K562 (cell line): ENCODE measurements around the gene LARP4B. TPM values are rescaled to one million over a fixed set of nuclear protein-coding genes. Genes with fewer than 3 reads are reported as not detected.

Experiments
- ATAC-seq: fragments of 200-7000 bp; cut with Tn5 transposase; 3 replicates; pipeline ENCODE4 v1.9.1; 2020; ENCODE audit warnings: moderate library complexity
- BruUV-seq: library from RNA; stranded (reverse); fragments of 400-500 nt; replicated peaks from 2 replicates; lab custom pipeline; 2021; lab: Mats Ljungman, UMichigan
- CTCF ChIA-PET: fragments of 300-600 bp; formaldehyde crosslinking; extraction: SDS; loops from one replicate; lab custom pipeline; 2021; ENCODE audit warnings: low intra/inter-chr PET ratio; lab: Yijun Ruan, JAX
- POLR2A ChIA-PET: fragments of 300-600, 350-650 bp; sonication (Branson Sonifier 250); formaldehyde crosslinking; extraction: SDS; loops from one replicate; lab custom pipeline; 2021; ENCODE audit warnings: antibody characterized with exemption, inconsistent platforms; lab: Yijun Ruan, JAX
- DNase-seq, 4 experiments: peaks; one replicate each; pipeline versions ENCODE4 v3.0.0 to v3.0.0-alpha.2; 2011 to 2018; ENCODE audit warnings: low spot score in 3 of 4, mixed read lengths in 3 of 4; ENCODE audit errors: extremely low read depth in 1 of 4
- FAIRE-seq: peaks from 2 replicates; lab custom pipeline; 2011; peaks lifted over from hg19 to GRCh38; lab: Jason Lieb, UNC
- H2AFZ ChIP-seq: 2 replicates; pipeline ENCODE4 v1.6.0; 2011; ENCODE audit warnings: low read depth, low read length, control low read depth, inconsistent platforms
- H3K27ac ChIP-seq: fragments of 200-600 bp; 3 replicates; pipeline ENCODE4 v1.8.0; 2011; ENCODE audit warnings: low read depth, mild to moderate bottlenecking, control low read depth, inconsistent platforms, low read length, moderate library complexity, mixed read lengths; ENCODE audit errors: extremely low read depth
- H3K27me3 ChIP-seq, 2 experiments: fragments of 300-600 bp in 1 of 2; 2 replicates in 1 of 2; 3 replicates in 1 of 2; pipeline versions ENCODE4 v1.6.0 to v1.8.0; 2011; ENCODE audit warnings: inconsistent platforms in 2 of 2, low read length in 2 of 2, mild to moderate bottlenecking in 1 of 2, mixed read lengths in 1 of 2, moderate library complexity in 1 of 2; ENCODE audit not compliant: control insufficient read depth in 2 of 2, insufficient read depth in 2 of 2
- H3K36me3 ChIP-seq: fragments of 300-600 bp; 3 replicates; pipeline ENCODE4 v1.8.0; 2011; ENCODE audit warnings: mild to moderate bottlenecking, low read length, inconsistent platforms; ENCODE audit not compliant: control insufficient read depth, insufficient read depth
- H3K4me1 ChIP-seq, 2 experiments: fragments of 200-600 bp in 1 of 2; replicated peaks in 1 of 2; 2 replicates in 1 of 2; 3 replicates in 1 of 2; pipeline versions ENCODE4 v1.5.1 to v1.8.0; 2011; ENCODE audit warnings: inconsistent platforms in 2 of 2, low read length in 2 of 2, mild to moderate bottlenecking in 1 of 2, mixed read lengths in 1 of 2, moderate library complexity in 1 of 2; ENCODE audit not compliant: control insufficient read depth in 2 of 2, insufficient read depth in 2 of 2
- H3K4me2 ChIP-seq: 2 replicates; pipeline ENCODE4 v1.6.1; 2011; ENCODE audit warnings: low read length, control low read depth, inconsistent platforms, mixed read lengths; ENCODE audit not compliant: insufficient read depth
- H3K4me3 ChIP-seq: fragments of 200-600 bp; sonication (generic), shearing (Covaris generic); 2 replicates; pipeline ENCODE4 v1.5.1; 2016; ENCODE audit warnings: control low read depth, inconsistent platforms
- H3K79me2 ChIP-seq: fragments of 200-600 bp; 3 replicates; pipeline ENCODE4 v1.8.0; 2011; ENCODE audit warnings: low read length, inconsistent platforms; ENCODE audit not compliant: control insufficient read depth, insufficient read depth
- H3K9ac ChIP-seq, 2 experiments: 2 replicates each; pipeline versions ENCODE4 v1.6.0 to v1.6.1; 2011; ENCODE audit warnings: low read depth in 2 of 2, low read length in 2 of 2, control low read depth in 1 of 2, inconsistent platforms in 1 of 2, mild to moderate bottlenecking in 1 of 2, mixed read lengths in 1 of 2; ENCODE audit not compliant: insufficient read depth in 1 of 2
- H3K9me1 ChIP-seq: one replicate; pipeline ENCODE4 v1.6.0; 2011; ENCODE audit warnings: inconsistent platforms, mild to moderate bottlenecking, low read length, moderate library complexity; ENCODE audit not compliant: control insufficient read depth, insufficient read depth
- H3K9me3 ChIP-seq: replicated peaks from 2 replicates; pipeline ENCODE4 v1.5.1; 2011; ENCODE audit warnings: low read depth, low read length, inconsistent platforms; ENCODE audit not compliant: control insufficient read depth, insufficient read depth
- H4K20me1 ChIP-seq: replicated peaks from 2 replicates; pipeline ENCODE4 v1.6.1; 2011; ENCODE audit warnings: low read length, inconsistent platforms, mixed read lengths; ENCODE audit not compliant: control insufficient read depth, insufficient read depth
- LARP7 ChIP-seq: fragments of 450-650 bp; IDR thresholded peaks from 2 replicates; pipeline ENCODE4 v1.6.1; 2016
- POLR2G ChIP-seq: fragments of 200-400 bp; formaldehyde crosslinking; IDR thresholded peaks from 2 replicates; pipeline ENCODE4 v1.6.1; 2017; ENCODE audit warnings: low read depth, mild to moderate bottlenecking, antibody characterized with exemption, low read length, moderate library complexity
- RBM22 ChIP-seq: fragments of 200-400 bp; formaldehyde crosslinking; IDR thresholded peaks from 2 replicates; pipeline ENCODE4 v1.6.1; 2018; ENCODE audit warnings: low read length, low read depth; ENCODE audit not compliant: poor library complexity, severe bottlenecking
- ZNF140 ChIP-seq: fragments of 250-450 bp; sonication (Bioruptor Pico); IDR thresholded peaks from 2 replicates; pipeline ENCODE4 v1.8.0; 2021; ENCODE audit warnings: moderate library complexity, mild to moderate bottlenecking, inconsistent platforms
- WGBS: fragments of 100-300 bp; shearing (Covaris generic); methylation state at CpG from one replicate; pipeline ENCODE4 v1.1.6; 2016; ENCODE audit warnings: low coverage, mixed read lengths; ENCODE audit not compliant: insufficient coverage; ENCODE audit errors: missing lambda C conversion rate; 5-methylcytosine and 5-hydroxymethylcytosine counted together
- in situ Hi-C: fragments of 300-500 bp; cut with MboI; formaldehyde crosslinking; loops from 4 replicates; pipeline ENCODE4 v1.15.0; 2018; ENCODE audit warnings: inconsistent platforms, mixed read lengths
- intact Hi-C: fragments of 100-400 bp; cut with micrococcal nuclease; formaldehyde crosslinking; loops from 2 replicates; pipeline ENCODE4 v1.14.2; 2022
- polyA plus RNA-seq, 8 experiments: library from polyadenylated mRNA; depleted of rRNA in 4 of 8; stranded (reverse) in 5 of 8; unstranded in 3 of 8; fragments of >200 nt; fragmentation: Nextera tagmentation in 2 of 8; fragmentation: Illumina TruSeq in 1 of 8; extraction: Ambion mirVana in 2 of 8; extraction: Trizol in 1 of 8; gene quantifications; 2 replicates each; pipeline versions ENCODE4 v1.2.1 to v1.2.3, GENCODE V29; 2011 to 2014; ENCODE audit warnings: inconsistent platforms in 1 of 8, missing spikeins in 1 of 8
- total RNA-seq, 7 experiments: library from RNA; depleted of rRNA in 6 of 7; stranded (reverse); fragments of >200 nt in 6 of 7; fragmentation: Illumina TruSeq in 2 of 7; extraction: Trizol in 2 of 7; gene quantifications; 2 replicates each; pipeline versions ENCODE4 v1.2.1 to v1.2.3, GENCODE V29; 2011 to 2021; ENCODE audit warnings: low replicate concordance in 1 of 7
- TF ChIP-seq, protein P1 (sequence below): sonication (generic); formaldehyde crosslinking; IDR thresholded peaks from 2 replicates; pipeline ENCODE4 v1.8.0; 2023; ENCODE audit warnings: mild to moderate bottlenecking, missing genetic modification reagents
- TF ChIP-seq, protein P2 (sequence below), 2 experiments: fragments of 250-450 bp in 1 of 2; fragments of 450-650 bp in 1 of 2; sonication (Bioruptor Pico) in 1 of 2; IDR thresholded peaks; 2 replicates each; pipeline versions ENCODE4 v1.6.1 to v1.8.0; 2016 to 2021; ENCODE audit warnings: mild to moderate bottlenecking in 2 of 2, moderate library complexity in 2 of 2, missing compliant biosample characterization in 1 of 2, missing genetic modification characterization in 1 of 2

Gene LARP4B
- total and polyA plus RNA-seq, 9 of the 15 experiments (the other 6 are each of a cell fraction or from before 2014, with no cell fraction given), result 11.8 to 130 (median 42.6) TPM

DNA sequence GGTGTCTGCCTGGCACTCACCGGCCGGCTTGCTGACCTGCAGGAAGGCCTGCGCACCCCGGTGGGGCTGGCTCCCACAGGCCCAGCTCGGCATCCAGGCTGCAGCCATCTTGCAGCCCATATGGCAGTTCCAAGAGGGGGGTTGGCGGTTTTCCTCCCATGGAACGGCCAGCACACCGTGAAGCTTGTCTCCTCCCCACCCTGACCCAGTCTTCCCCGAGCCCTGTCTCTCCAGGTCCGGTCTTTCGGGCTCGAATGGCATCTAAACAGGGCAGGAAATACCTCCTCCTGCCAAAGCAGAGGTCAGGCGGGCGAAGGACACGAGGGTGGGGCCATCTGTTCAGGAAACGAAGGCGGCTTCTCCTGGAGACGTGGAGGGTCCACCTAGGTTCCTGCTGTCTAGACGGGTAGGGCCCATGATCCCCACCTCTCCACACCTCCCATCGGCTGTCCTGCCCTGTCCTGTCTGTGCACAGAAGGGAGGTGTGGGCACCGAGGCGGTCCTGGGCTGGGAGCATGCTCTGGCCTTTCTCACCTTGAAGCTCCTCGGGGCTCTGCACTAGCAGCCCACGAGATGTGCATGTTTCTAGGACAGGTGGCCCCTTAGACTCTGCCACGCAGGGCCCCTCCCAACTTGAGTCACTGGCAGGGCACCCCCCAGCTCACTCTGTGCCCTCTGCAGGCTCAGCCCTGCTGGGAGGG, 128.3 kb downstream of the LARP4B start (continued):
- TF ChIP-seq, protein P1, sequence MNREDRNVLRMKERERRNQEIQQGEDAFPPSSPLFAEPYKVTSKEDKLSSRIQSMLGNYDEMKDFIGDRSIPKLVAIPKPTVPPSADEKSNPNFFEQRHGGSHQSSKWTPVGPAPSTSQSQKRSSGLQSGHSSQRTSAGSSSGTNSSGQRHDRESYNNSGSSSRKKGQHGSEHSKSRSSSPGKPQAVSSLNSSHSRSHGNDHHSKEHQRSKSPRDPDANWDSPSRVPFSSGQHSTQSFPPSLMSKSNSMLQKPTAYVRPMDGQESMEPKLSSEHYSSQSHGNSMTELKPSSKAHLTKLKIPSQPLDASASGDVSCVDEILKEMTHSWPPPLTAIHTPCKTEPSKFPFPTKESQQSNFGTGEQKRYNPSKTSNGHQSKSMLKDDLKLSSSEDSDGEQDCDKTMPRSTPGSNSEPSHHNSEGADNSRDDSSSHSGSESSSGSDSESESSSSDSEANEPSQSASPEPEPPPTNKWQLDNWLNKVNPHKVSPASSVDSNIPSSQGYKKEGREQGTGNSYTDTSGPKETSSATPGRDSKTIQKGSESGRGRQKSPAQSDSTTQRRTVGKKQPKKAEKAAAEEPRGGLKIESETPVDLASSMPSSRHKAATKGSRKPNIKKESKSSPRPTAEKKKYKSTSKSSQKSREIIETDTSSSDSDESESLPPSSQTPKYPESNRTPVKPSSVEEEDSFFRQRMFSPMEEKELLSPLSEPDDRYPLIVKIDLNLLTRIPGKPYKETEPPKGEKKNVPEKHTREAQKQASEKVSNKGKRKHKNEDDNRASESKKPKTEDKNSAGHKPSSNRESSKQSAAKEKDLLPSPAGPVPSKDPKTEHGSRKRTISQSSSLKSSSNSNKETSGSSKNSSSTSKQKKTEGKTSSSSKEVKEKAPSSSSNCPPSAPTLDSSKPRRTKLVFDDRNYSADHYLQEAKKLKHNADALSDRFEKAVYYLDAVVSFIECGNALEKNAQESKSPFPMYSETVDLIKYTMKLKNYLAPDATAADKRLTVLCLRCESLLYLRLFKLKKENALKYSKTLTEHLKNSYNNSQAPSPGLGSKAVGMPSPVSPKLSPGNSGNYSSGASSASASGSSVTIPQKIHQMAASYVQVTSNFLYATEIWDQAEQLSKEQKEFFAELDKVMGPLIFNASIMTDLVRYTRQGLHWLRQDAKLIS (CRISPR knock-in tag), result no peak

DNA sequence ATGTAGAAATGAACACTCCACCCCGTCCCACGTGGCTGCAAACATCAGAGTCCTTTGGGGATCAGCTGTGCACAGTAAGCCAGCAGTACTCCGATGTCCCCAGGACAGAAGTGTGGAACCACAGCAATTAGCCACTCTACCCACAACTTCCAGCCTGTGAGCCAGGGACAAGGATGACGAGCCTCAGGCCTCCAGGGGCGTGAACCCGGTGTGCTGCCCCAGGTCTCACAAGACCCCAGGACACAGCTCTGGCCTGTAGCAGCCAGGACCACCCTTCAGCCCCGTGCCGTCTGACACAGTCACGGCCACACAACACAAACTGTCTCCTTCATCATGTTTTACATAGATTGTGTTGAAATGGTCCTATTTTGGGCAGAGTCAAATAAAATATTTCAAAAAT, 129.0 kb downstream of the LARP4B start:
- 44% methylated on average over 8 of the region's 9 CpGs for WGBS
- Histone ChIP-seq H3K4me3 (no peak overlapping the region), H4K20me1 (peaks cover 7% of the 10 kb centered on the region), H3K27me3 (no peaks in the 10 kb centered on the region), H3K4me2 (no peak overlapping the region), H3K9me1 (no peaks in the 10 kb centered on the region), H3K4me1 (peaks cover 0 to 33% of the 10 kb centered on the region in 2 experiments; a peak in 2 of 5 replicates), H3K79me2 (no peaks in the 10 kb centered on the region), H3K9ac (peak overlapping the region in 1 of 2 experiments; percentile 68; a peak in 2 of 4 replicates), H2AFZ (no peak overlapping the region), H3K9me3 (no peaks in the 10 kb centered on the region), H3K36me3 (peaks cover 12% of the 10 kb centered on the region; the same call in 2 of the 3 replicates), H3K27ac (no peak overlapping the region)
- peak; percentile 15 for FAIRE-seq
- peak; percentile 30 for ATAC-seq
- in situ Hi-C loops, result no loop called here
- no TSS peak for BruUV-seq
- intact Hi-C loops, result no loop called here
- ChIA-PET CTCF (no interaction called here), POLR2A (interaction anchor here (0.8 to 1.3 kb wide), 3 partner anchors 10 to 18 kb away, joined by 3 to 6 read pairs (median 4); no protein-coding TSS in a partner anchor)
- DNase-seq, result no peak
- TF ChIP-seq LARP7 (no peak), RBM22 (peak; percentile 43), ZNF140 (CRISPR knock-in tag) (no peak), POLR2G (0 out of 2 replicates have a peak, but pooled peaks have one; percentile 30)
- TF ChIP-seq, protein P2, sequence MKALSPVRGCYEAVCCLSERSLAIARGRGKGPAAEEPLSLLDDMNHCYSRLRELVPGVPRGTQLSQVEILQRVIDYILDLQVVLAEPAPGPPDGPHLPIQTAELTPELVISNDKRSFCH (CRISPR knock-in tag; IDR thresholded peaks at IDR 0.05), result no peak
- TF ChIP-seq, protein P2 (tag; IDR thresholded peaks at IDR 0.05), result no peak
